SU-DHL-6 (cell line): ENCODE results near the gene CLDN17.

Experiments used
- EZH2phosphoT487 ChIP-seq: fragments of 200-600 bp; sonication (generic), shearing (Covaris generic); conservative IDR thresholded peaks from 2 replicates; pipeline ENCODE4 v1.6.1; 2018; ENCODE audit warnings: mild to moderate bottlenecking, antibody characterized with exemption, low read length, moderate library complexity, mixed read lengths
- TF ChIP-seq, protein P1 (sequence below): fragments of 200-600 bp; sonication (generic); IDR thresholded peaks from one replicate; pipeline ENCODE4 v1.5.1; 2017; ENCODE audit warnings: antibody characterized with exemption, mild to moderate bottlenecking, low read length, moderate library complexity; ENCODE audit not compliant: insufficient read depth, poor library complexity, severe bottlenecking

DNA sequence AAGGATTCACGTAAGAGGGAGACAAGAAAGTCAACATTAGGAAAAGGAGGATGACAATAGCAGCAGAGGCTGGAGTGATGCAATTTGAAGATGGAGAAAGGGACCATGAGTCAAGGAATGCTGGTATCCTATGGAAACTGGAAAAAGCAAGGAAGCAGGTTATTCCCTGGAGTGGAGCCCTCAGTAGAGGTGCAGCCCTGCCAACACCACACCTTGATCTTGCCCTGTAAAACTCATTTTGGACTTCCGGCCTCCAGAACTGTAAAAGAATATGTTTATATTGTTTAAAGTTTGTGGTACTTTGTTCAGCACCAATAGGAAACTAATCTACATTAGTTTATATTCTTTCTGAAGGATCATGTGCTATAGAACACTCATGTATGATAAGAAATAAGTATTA is 19.6 kb upstream of the CLDN17 start:
- TF ChIP-seq, protein P1, sequence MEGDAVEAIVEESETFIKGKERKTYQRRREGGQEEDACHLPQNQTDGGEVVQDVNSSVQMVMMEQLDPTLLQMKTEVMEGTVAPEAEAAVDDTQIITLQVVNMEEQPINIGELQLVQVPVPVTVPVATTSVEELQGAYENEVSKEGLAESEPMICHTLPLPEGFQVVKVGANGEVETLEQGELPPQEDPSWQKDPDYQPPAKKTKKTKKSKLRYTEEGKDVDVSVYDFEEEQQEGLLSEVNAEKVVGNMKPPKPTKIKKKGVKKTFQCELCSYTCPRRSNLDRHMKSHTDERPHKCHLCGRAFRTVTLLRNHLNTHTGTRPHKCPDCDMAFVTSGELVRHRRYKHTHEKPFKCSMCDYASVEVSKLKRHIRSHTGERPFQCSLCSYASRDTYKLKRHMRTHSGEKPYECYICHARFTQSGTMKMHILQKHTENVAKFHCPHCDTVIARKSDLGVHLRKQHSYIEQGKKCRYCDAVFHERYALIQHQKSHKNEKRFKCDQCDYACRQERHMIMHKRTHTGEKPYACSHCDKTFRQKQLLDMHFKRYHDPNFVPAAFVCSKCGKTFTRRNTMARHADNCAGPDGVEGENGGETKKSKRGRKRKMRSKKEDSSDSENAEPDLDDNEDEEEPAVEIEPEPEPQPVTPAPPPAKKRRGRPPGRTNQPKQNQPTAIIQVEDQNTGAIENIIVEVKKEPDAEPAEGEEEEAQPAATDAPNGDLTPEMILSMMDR, result no peak
- TF ChIP-seq EZH2phosphoT487, result no peak
